ENCODE results near the gene SLC38A4. TPM values are rescaled to one million over a fixed set of nuclear protein-coding genes. Genes with fewer than 3 reads are reported as not detected.

The SLC38A4 gene
- total RNA-seq, 4 donors from 2014 or later: 0.17 TPM; not detected in 2

GRCh38 chr12:46754550-46754949 lies 71.2 kb downstream of the SLC38A4 start:
- Histone ChIP-seq H3K36me3 (no peaks in the 10 kb centered on the region), H3K4me1 (no peaks in the 10 kb centered on the region), H3K4me3 (no peak overlapping the region), H3K9me3 (peaks cover 0 to 9% (median 5%) of the 10 kb centered on the region in 4 donors), H3K27ac (replicated peaks in 1 of 4) (no peak overlapping the region), H3K27me3 (no peaks in the 10 kb centered on the region)
- WGBS: 34% methylated on average over 3 of the region's 3 CpGs
- intact Hi-C loops (cut with DNase I): no loop called here
- DNase-seq (ENCODE audit: extremely low spot score): no peak
- TF ChIP-seq, protein P1, sequence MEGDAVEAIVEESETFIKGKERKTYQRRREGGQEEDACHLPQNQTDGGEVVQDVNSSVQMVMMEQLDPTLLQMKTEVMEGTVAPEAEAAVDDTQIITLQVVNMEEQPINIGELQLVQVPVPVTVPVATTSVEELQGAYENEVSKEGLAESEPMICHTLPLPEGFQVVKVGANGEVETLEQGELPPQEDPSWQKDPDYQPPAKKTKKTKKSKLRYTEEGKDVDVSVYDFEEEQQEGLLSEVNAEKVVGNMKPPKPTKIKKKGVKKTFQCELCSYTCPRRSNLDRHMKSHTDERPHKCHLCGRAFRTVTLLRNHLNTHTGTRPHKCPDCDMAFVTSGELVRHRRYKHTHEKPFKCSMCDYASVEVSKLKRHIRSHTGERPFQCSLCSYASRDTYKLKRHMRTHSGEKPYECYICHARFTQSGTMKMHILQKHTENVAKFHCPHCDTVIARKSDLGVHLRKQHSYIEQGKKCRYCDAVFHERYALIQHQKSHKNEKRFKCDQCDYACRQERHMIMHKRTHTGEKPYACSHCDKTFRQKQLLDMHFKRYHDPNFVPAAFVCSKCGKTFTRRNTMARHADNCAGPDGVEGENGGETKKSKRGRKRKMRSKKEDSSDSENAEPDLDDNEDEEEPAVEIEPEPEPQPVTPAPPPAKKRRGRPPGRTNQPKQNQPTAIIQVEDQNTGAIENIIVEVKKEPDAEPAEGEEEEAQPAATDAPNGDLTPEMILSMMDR (IDR thresholded peaks at IDR 0.05): no peak
- TF ChIP-seq EP300 (IDR thresholded peaks at IDR 0.05) (no peak), POLR2A (IDR thresholded peaks at IDR 0.05; ENCODE audit: low read depth) (no peak), POLR2AphosphoS5 (IDR thresholded peaks at IDR 0.05) (no peak)

- no peaks in the 10 kb centered on the region for H3K27me3 ChIP-seq
- WGBS: 70% methylated on average over 2 of the region's 2 CpGs
- H3K27ac ChIP-seq (replicated peaks in 1 of 4): no peak overlapping the region
- no peaks in the 10 kb centered on the region for H3K36me3 ChIP-seq
- no peak for DNase-seq (ENCODE audit: extremely low spot score)
- H3K4me1 ChIP-seq: no peaks in the 10 kb centered on the region
- no peak for TF ChIP-seq POLR2AphosphoS5 (IDR thresholded peaks at IDR 0.05)
- TF ChIP-seq POLR2A (IDR thresholded peaks at IDR 0.05; ENCODE audit: low read depth): no peak
- no peak for TF ChIP-seq EP300 (IDR thresholded peaks at IDR 0.05)
- TF ChIP-seq, protein P1 (IDR thresholded peaks at IDR 0.05): no peak
- intact Hi-C loops (cut with DNase I): no loop called here
- peaks cover 0 to 11% (median 4%) of the 10 kb centered on the region in 4 donors for H3K9me3 ChIP-seq
- no peak overlapping the region for H3K4me3 ChIP-seq
Observed at GRCh38 chr12:46752396-46752795, 73.4 kb downstream of the SLC38A4 start.

DNA sequence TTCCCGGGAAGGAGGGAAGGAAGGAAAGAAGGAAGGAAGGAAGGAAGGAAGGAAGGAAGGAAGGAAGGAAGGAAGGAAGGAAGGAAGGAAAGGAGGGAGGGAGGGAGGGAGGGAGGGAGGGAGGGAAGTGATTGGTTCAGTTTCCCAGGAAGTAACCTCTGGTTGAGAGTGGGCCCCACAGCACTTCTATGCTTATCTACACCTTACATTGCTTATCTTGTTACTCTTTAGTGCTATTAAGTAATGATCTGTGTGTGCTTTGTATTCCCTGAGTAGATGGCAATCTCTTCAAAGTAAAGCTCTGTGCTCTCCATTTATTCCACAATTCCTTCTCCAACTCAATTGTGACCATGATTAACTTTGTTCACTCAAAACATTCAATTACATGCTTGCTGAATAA lies 74.6 kb downstream of the SLC38A4 start:
- H3K27ac ChIP-seq (replicated peaks in 1 of 4): no peak overlapping the region
- H3K4me3 ChIP-seq: no peak overlapping the region
- no peaks in the 10 kb centered on the region for H3K36me3 ChIP-seq
- no peak for TF ChIP-seq EP300 (IDR thresholded peaks at IDR 0.05)
- no peak for TF ChIP-seq POLR2A (IDR thresholded peaks at IDR 0.05; ENCODE audit: low read depth)
- TF ChIP-seq, protein P1 (IDR thresholded peaks at IDR 0.05): no peak
- TF ChIP-seq POLR2AphosphoS5 (IDR thresholded peaks at IDR 0.05): no peak
- peaks cover 0 to 17% (median 4%) of the 10 kb centered on the region in 4 donors for H3K9me3 ChIP-seq
- no peaks in the 10 kb centered on the region for H3K4me1 ChIP-seq
- intact Hi-C loops (cut with DNase I): no loop called here
- WGBS: 69% methylated on average over 1 of the region's 1 CpG
- H3K27me3 ChIP-seq: no peaks in the 10 kb centered on the region
- DNase-seq (ENCODE audit: extremely low spot score): no peak

DNA sequence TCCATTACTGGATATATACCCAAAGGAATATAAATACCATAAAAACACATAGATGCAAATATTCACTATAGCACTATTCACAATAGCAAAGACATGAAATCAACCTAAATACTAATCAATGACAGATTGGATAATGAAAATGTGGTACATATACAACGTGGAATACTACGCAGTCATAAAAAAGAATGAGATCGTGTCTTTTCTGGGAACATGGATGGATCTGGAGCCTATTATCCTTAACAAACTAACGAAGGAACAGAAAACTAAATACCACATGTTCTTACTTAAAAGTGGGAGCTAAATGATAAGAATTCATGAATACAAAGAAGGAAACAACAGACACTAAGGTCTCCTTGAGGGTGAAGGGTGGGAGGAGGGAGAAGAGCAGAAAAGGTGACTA lies 76.5 kb downstream of the SLC38A4 start:
- Histone ChIP-seq H3K4me1 (no peaks in the 10 kb centered on the region), H3K9me3 (peaks cover 0 to 20% (median 8%) of the 10 kb centered on the region in 4 donors), H3K4me3 (no peak overlapping the region), H3K27me3 (no peaks in the 10 kb centered on the region), H3K27ac (replicated peaks in 1 of 4) (no peak overlapping the region), H3K36me3 (no peaks in the 10 kb centered on the region)
- TF ChIP-seq, protein P1 (IDR thresholded peaks at IDR 0.05): no peak
- no peak for TF ChIP-seq POLR2A (IDR thresholded peaks at IDR 0.05; ENCODE audit: low read depth)
- TF ChIP-seq POLR2AphosphoS5 (IDR thresholded peaks at IDR 0.05): no peak
- no peak for TF ChIP-seq EP300 (IDR thresholded peaks at IDR 0.05)
- DNase-seq (ENCODE audit: extremely low spot score): no peak
- 89% methylated on average over 4 of the region's 4 CpGs for WGBS
- intact Hi-C loops (cut with DNase I): no loop called here

GRCh38 chr12:46744283-46744682 lies 81.5 kb downstream of the SLC38A4 start:
- DNase-seq (ENCODE audit: extremely low spot score): no peak
- Histone ChIP-seq H3K9me3 (peaks cover 0 to 19% (median 11%) of the 10 kb centered on the region in 4 donors), H3K4me3 (no peak overlapping the region), H3K27me3 (no peaks in the 10 kb centered on the region), H3K27ac (replicated peaks in 1 of 4) (no peak overlapping the region), H3K36me3 (no peaks in the 10 kb centered on the region), H3K4me1 (no peaks in the 10 kb centered on the region)
- intact Hi-C loops (cut with DNase I): no loop called here
- WGBS: 82% methylated on average over 3 of the region's 3 CpGs
- TF ChIP-seq POLR2A (IDR thresholded peaks at IDR 0.05; ENCODE audit: low read depth) (no peak), POLR2AphosphoS5 (IDR thresholded peaks at IDR 0.05) (no peak), EP300 (IDR thresholded peaks at IDR 0.05) (no peak)
- TF ChIP-seq, protein P1 (IDR thresholded peaks at IDR 0.05): no peak
